Measurements from ENCODE around the gene YPEL1. TPM values are rescaled to one million over a fixed set of nuclear protein-coding genes. Genes with fewer than 3 reads are reported as not detected.
A peak's percentile ranks its signal among the peaks of the same experiment; 100 is the strongest.

YPEL1 gene
- total and polyA plus RNA-seq, 10 of the 15 experiments (the other 5 are each of a cell fraction or from before 2014, with no cell fraction given) = 0.13 to 5.0 (median 1.6) TPM

GRCh38 chr22:21762712-21763581 is 27.4 kb upstream of the YPEL1 start (continued):
- TF ChIP-seq PKNOX1 (IDR thresholded peaks at IDR 0.05) = peak; percentile 82
- peak; percentile 53; the same call in 1 of the 2 replicates for TF ChIP-seq FOXM1 (IDR thresholded peaks at IDR 0.05; ENCODE audit: low read depth, low read length)
- TF ChIP-seq BACH1 (IDR thresholded peaks at IDR 0.05; ENCODE audit: borderline replicate concordance) = peak; percentile 43; the same call in 1 of the 2 replicates

GRCh38 chr22:21761994-21762680 is 26.5 kb upstream of the YPEL1 start:
- CTCF ChIA-PET = interaction anchor here (0.9 to 2.5 kb wide), 16 partner anchors 9 to 210 kb away, joined by 3 to 12 read pairs (median 3); partner anchors contain the start of genes MAPK1 and YPEL1
- H3K27ac ChIP-seq (ENCODE audit: control insufficient read depth, insufficient read depth) = peak overlapping the region; percentile 24

More at GRCh38 chr22:21761994-21762680, 26.5 kb upstream of the YPEL1 start:
- ATAC-seq (no peak), DNase-seq (ENCODE audit: low read depth, low spot score) (no peak), FAIRE-seq (no peak)
- Histone ChIP-seq H3K4me3 (no peak overlapping the region), H3K36me3 (ENCODE audit: control insufficient read depth in 2 of 2, insufficient read depth in 2 of 2, low read length in 1 of 2) (peaks cover 13 to 20% of the 10 kb centered on the region in 2 experiments), H3K79me2 (ENCODE audit: control insufficient read depth, insufficient read depth, low read length) (no peaks in the 10 kb centered on the region), H3K27me3 (replicated peaks in 1 of 2; ENCODE audit: control insufficient read depth in 2 of 2, insufficient read depth in 2 of 2, low read length in 1 of 2) (no peaks in the 10 kb centered on the region), H3K4me1 (ENCODE audit: control insufficient read depth, insufficient read depth, low read length) (peaks cover 51% of the 10 kb centered on the region), H3K4me2 (ENCODE audit: control insufficient read depth, insufficient read depth) (no peak overlapping the region), H4K20me1 (ENCODE audit: control insufficient read depth, insufficient read depth) (no peaks in the 10 kb centered on the region), H3K9me3 (replicated peaks; ENCODE audit: control insufficient read depth, insufficient read depth, low read length) (no peaks in the 10 kb centered on the region), H3K9ac (ENCODE audit: control insufficient read depth, insufficient read depth, low read length) (no peak overlapping the region), H2AFZ (ENCODE audit: control insufficient read depth, low read depth, low read length) (no peak overlapping the region)
- no TSS peak for BruUV-seq (replicated peaks)
- RAD21 ChIA-PET (ENCODE audit: unreplicated experiment) = interaction anchor here (0.8 to 2.1 kb wide), 17 partner anchors 8 to 191 kb away, joined by 3 to 18 read pairs (median 4); partner anchors contain the start of genes MAPK1, PPM1F and YPEL1
- in situ Hi-C loops (cut with MboI) = no loop called here
- 84% methylated on average over 15 of the region's 15 CpGs for WGBS (ENCODE audit: insufficient coverage, insufficient replicate concordance, low lambda C conversion rate, missing lambda C conversion rate)
- TF ChIP-seq BRCA1 (IDR thresholded peaks at IDR 0.05; ENCODE audit: low read depth, low read length) (no peak), DPF2 (IDR thresholded peaks at IDR 0.05) (no peak), CHD4 (IDR thresholded peaks at IDR 0.05) (no peak), TCF3 (IDR thresholded peaks at IDR 0.05; ENCODE audit: borderline replicate concordance, insufficient read depth, low read depth, low read length) (no peak), PAX8 (IDR thresholded peaks at IDR 0.05) (no peak), HDAC6 (IDR thresholded peaks at IDR 0.05; ENCODE audit: unreplicated experiment) (no peak), LARP7 (IDR thresholded peaks at IDR 0.05) (no peak), SMAD1 (IDR thresholded peaks at IDR 0.05; ENCODE audit: low read depth, partially characterized antibody) (no peak), KLF5 (IDR thresholded peaks at IDR 0.05; ENCODE audit: partially characterized antibody) (no peak), NFYA (IDR thresholded peaks at IDR 0.05; ENCODE audit: borderline replicate concordance, low read depth, low read length) (no peak)
- intact Hi-C loops (cut with micrococcal nuclease; ENCODE audit: unreplicated experiment) = loop anchor here (5.0 kb wide), 1 partner anchor 100 kb away; no protein-coding TSS in a partner anchor
- SMC1A ChIA-PET (ENCODE audit: uncharacterized antibody, unreplicated experiment) = interaction anchor here (0.6 to 3.7 kb wide), 33 partner anchors 7 to 269 kb away, joined by 3 to 26 read pairs (median 4); partner anchors contain the start of genes MAPK1, PPM1F and YPEL1
- POLR2A ChIA-PET = interaction anchor here (0.9 to 1.3 kb wide), 7 partner anchors 11 to 176 kb away, joined by 3 to 4 read pairs (median 3); no protein-coding TSS in a partner anchor

All from GM12878 (cell line).